ENCODE results near the gene ANKRD30B.
"Not testable (repeated sequence)": the region's sequence is repeated elsewhere in the genome, so short reads cannot be mapped to it uniquely, and the experiment has no call there.

Gene ANKRD30B

GRCh38 chr18:14858514-14858913 is 110.5 kb downstream of the ANKRD30B start:
- not testable (repeated sequence) for DNase-seq

GRCh38 chr18:14859995-14860394 is 112.0 kb downstream of the ANKRD30B start:
- DNase-seq, result not testable (repeated sequence)

- DNase-seq, result not testable (repeated sequence)
Measured at GRCh38 chr18:14866426-14866825, 118.5 kb downstream of the ANKRD30B start.

- DNase-seq, result not testable (repeated sequence)
Measured at GRCh38 chr18:14867988-14868387, 120.0 kb downstream of the ANKRD30B start.

GRCh38 chr18:14868825-14869224 is 120.9 kb downstream of the ANKRD30B start:
- not testable (repeated sequence) for DNase-seq

- DNase-seq, result not testable (repeated sequence)
Measured at GRCh38 chr18:14878826-14879225, 130.9 kb downstream of the ANKRD30B start.

- no peak for DNase-seq
Measured at GRCh38 chr18:14900435-14900834, 152.5 kb downstream of the ANKRD30B start.

All from NCI-H1694 treated with DMSO at 0.1 percent for 48 hours (cell line).